Measurements from ENCODE around the gene SIX5.
A peak's percentile ranks its signal among the peaks of the same experiment; 100 is the strongest.

The SIX5 gene

GRCh38 chr19:45779231-45780145 lies 10.4 kb upstream of the SIX5 start:
- H3K36me3 ChIP-seq (ENCODE audit: insufficient read depth, insufficient read length, low read length): peaks cover 42% of the 10 kb centered on the region
- H3K4me1 ChIP-seq (ENCODE audit: insufficient read depth, insufficient read length): peaks cover 24% of the 10 kb centered on the region
- H3K9me3 ChIP-seq (ENCODE audit: insufficient read depth, low read length): no peaks in the 10 kb centered on the region
- no peaks in the 10 kb centered on the region for H3K27me3 ChIP-seq (ENCODE audit: insufficient read depth, insufficient read length)
- peak overlapping the region; percentile 32 for H3K9ac ChIP-seq (ENCODE audit: insufficient read length, low read depth)
- TF ChIP-seq ZNF274 (IDR thresholded peaks at IDR 0.05; ENCODE audit: low read depth, low read length): no peak
- no peak for TF ChIP-seq SUZ12 (IDR thresholded peaks at IDR 0.05; ENCODE audit: extremely low read depth, insufficient read depth, insufficient read length)
- no peak for TF ChIP-seq YY1 (IDR thresholded peaks at IDR 0.05; ENCODE audit: insufficient read depth, insufficient read length)
- H3K4me3 ChIP-seq (ENCODE audit: insufficient read length, low read depth): peak overlapping the region; percentile 28
- no peak for DNase-seq (ENCODE audit: low read depth, low spot score)

- Histone ChIP-seq H3K36me3 (ENCODE audit: insufficient read depth, insufficient read length, low read length) (peaks cover 46% of the 10 kb centered on the region), H3K27me3 (ENCODE audit: insufficient read depth, insufficient read length) (no peaks in the 10 kb centered on the region), H3K9me3 (ENCODE audit: insufficient read depth, low read length) (no peaks in the 10 kb centered on the region), H3K4me1 (ENCODE audit: insufficient read depth, insufficient read length) (peaks cover 23% of the 10 kb centered on the region), H3K9ac (ENCODE audit: insufficient read length, low read depth) (no peak overlapping the region), H3K4me3 (ENCODE audit: insufficient read length, low read depth) (no peak overlapping the region)
- TF ChIP-seq ZNF274 (IDR thresholded peaks at IDR 0.05; ENCODE audit: low read depth, low read length) (no peak), SUZ12 (IDR thresholded peaks at IDR 0.05; ENCODE audit: extremely low read depth, insufficient read depth, insufficient read length) (no peak), YY1 (IDR thresholded peaks at IDR 0.05; ENCODE audit: insufficient read depth, insufficient read length) (no peak)
- DNase-seq (ENCODE audit: low read depth, low spot score): no peak
These were observed 9.1 kb upstream of the SIX5 start for GRCh38 chr19:45778010-45778661.

- Histone ChIP-seq H3K27me3 (ENCODE audit: insufficient read depth, insufficient read length) (no peaks in the 10 kb centered on the region), H3K9me3 (ENCODE audit: insufficient read depth, low read length) (no peaks in the 10 kb centered on the region), H3K4me1 (ENCODE audit: insufficient read depth, insufficient read length) (peaks cover 23% of the 10 kb centered on the region), H3K36me3 (ENCODE audit: insufficient read depth, insufficient read length, low read length) (peaks cover 52% of the 10 kb centered on the region), H3K4me3 (ENCODE audit: insufficient read length, low read depth) (no peak overlapping the region), H3K9ac (ENCODE audit: insufficient read length, low read depth) (no peak overlapping the region)
- no peak for TF ChIP-seq SUZ12 (IDR thresholded peaks at IDR 0.05; ENCODE audit: extremely low read depth, insufficient read depth, insufficient read length)
- no peak for TF ChIP-seq ZNF274 (IDR thresholded peaks at IDR 0.05; ENCODE audit: low read depth, low read length)
- TF ChIP-seq YY1 (IDR thresholded peaks at IDR 0.05; ENCODE audit: insufficient read depth, insufficient read length): no peak
- no peak for DNase-seq (ENCODE audit: low read depth, low spot score)
These were observed 8.4 kb upstream of the SIX5 start for GRCh38 chr19:45777395-45777961.

GRCh38 chr19:45774765-45775164 lies 5.7 kb upstream of the SIX5 start:
- H3K4me1 ChIP-seq (ENCODE audit: insufficient read depth, insufficient read length): peaks cover 13% of the 10 kb centered on the region
- H3K36me3 ChIP-seq (ENCODE audit: insufficient read depth, insufficient read length, low read length): peaks cover 64% of the 10 kb centered on the region
- H3K4me3 ChIP-seq (ENCODE audit: insufficient read length, low read depth): no peak overlapping the region
- no peak for DNase-seq (ENCODE audit: low read depth, low spot score)
- no peaks in the 10 kb centered on the region for H3K9me3 ChIP-seq (ENCODE audit: insufficient read depth, low read length)
- TF ChIP-seq ZNF274 (IDR thresholded peaks at IDR 0.05; ENCODE audit: low read depth, low read length) (no peak), SUZ12 (IDR thresholded peaks at IDR 0.05; ENCODE audit: extremely low read depth, insufficient read depth, insufficient read length) (no peak), YY1 (IDR thresholded peaks at IDR 0.05; ENCODE audit: insufficient read depth, insufficient read length) (no peak)
- no peaks in the 10 kb centered on the region for H3K27me3 ChIP-seq (ENCODE audit: insufficient read depth, insufficient read length)
- no peak overlapping the region for H3K9ac ChIP-seq (ENCODE audit: insufficient read length, low read depth)

- no peak for TF ChIP-seq SUZ12 (IDR thresholded peaks at IDR 0.05; ENCODE audit: extremely low read depth, insufficient read depth, insufficient read length)
- TF ChIP-seq YY1 (IDR thresholded peaks at IDR 0.05; ENCODE audit: insufficient read depth, insufficient read length): no peak
- TF ChIP-seq ZNF274 (IDR thresholded peaks at IDR 0.05; ENCODE audit: low read depth, low read length): no peak
- no peak for DNase-seq (ENCODE audit: low read depth, low spot score)
- Histone ChIP-seq H3K4me1 (ENCODE audit: insufficient read depth, insufficient read length) (peaks cover 11% of the 10 kb centered on the region), H3K4me3 (ENCODE audit: insufficient read length, low read depth) (no peak overlapping the region), H3K9ac (ENCODE audit: insufficient read length, low read depth) (no peak overlapping the region), H3K36me3 (ENCODE audit: insufficient read depth, insufficient read length, low read length) (peaks cover 54% of the 10 kb centered on the region), H3K27me3 (ENCODE audit: insufficient read depth, insufficient read length) (no peaks in the 10 kb centered on the region), H3K9me3 (ENCODE audit: insufficient read depth, low read length) (no peaks in the 10 kb centered on the region)
These were observed 4.3 kb upstream of the SIX5 start for GRCh38 chr19:45773384-45773783.

GRCh38 chr19:45772912-45773311 lies 3.9 kb upstream of the SIX5 start:
- no peak overlapping the region for H3K9ac ChIP-seq (ENCODE audit: insufficient read length, low read depth)
- peaks cover 49% of the 10 kb centered on the region for H3K36me3 ChIP-seq (ENCODE audit: insufficient read depth, insufficient read length, low read length)
- no peak for DNase-seq (ENCODE audit: low read depth, low spot score)
- no peaks in the 10 kb centered on the region for H3K27me3 ChIP-seq (ENCODE audit: insufficient read depth, insufficient read length)
- TF ChIP-seq YY1 (IDR thresholded peaks at IDR 0.05; ENCODE audit: insufficient read depth, insufficient read length): no peak
- no peak for TF ChIP-seq SUZ12 (IDR thresholded peaks at IDR 0.05; ENCODE audit: extremely low read depth, insufficient read depth, insufficient read length)
- TF ChIP-seq ZNF274 (IDR thresholded peaks at IDR 0.05; ENCODE audit: low read depth, low read length): no peak
- H3K4me1 ChIP-seq (ENCODE audit: insufficient read depth, insufficient read length): peaks cover 10% of the 10 kb centered on the region
- H3K4me3 ChIP-seq (ENCODE audit: insufficient read length, low read depth): no peak overlapping the region
- no peaks in the 10 kb centered on the region for H3K9me3 ChIP-seq (ENCODE audit: insufficient read depth, low read length)
